ENCODE data around the gene LRRC61. TPM values are rescaled to one million over a fixed set of nuclear protein-coding genes. Genes with fewer than 3 reads are reported as not detected.

LRRC61 gene
- total and polyA plus RNA-seq, 10 donors: 4.2 to 21.7 (median 11.4) TPM

DNA sequence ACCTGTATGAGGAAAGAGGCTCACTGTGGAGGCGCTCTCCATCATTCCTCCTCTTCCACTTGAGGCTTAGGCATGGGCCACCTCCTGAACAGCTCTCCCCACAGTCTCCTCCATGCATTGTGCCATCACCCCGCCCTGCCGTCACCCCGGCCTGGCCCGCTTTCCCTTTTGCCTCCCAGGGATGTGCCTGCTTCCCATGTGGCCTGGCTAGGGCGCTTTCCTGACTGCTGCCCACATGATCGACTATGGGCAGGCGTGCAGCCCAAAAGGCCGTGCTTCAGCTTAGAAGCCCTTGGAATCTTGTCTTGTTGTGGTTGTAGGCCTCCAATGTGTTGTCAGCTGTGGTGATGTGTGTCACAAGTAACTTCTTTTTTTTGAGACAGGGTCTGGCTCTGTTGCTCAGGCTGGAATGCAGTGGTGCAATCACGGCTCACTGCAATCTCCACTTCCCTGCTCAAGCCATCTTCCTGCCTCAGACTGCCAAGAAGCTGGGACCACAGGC lies 2.0 kb downstream of the LRRC61 start:
- TF ChIP-seq, protein P1, sequence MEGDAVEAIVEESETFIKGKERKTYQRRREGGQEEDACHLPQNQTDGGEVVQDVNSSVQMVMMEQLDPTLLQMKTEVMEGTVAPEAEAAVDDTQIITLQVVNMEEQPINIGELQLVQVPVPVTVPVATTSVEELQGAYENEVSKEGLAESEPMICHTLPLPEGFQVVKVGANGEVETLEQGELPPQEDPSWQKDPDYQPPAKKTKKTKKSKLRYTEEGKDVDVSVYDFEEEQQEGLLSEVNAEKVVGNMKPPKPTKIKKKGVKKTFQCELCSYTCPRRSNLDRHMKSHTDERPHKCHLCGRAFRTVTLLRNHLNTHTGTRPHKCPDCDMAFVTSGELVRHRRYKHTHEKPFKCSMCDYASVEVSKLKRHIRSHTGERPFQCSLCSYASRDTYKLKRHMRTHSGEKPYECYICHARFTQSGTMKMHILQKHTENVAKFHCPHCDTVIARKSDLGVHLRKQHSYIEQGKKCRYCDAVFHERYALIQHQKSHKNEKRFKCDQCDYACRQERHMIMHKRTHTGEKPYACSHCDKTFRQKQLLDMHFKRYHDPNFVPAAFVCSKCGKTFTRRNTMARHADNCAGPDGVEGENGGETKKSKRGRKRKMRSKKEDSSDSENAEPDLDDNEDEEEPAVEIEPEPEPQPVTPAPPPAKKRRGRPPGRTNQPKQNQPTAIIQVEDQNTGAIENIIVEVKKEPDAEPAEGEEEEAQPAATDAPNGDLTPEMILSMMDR (IDR thresholded peaks at IDR 0.05 in 8 of 11, conservative IDR thresholded peaks at IDR 0.05 in 3 of 11): no peak
- no peak for TF ChIP-seq POLR2A (IDR thresholded peaks at IDR 0.05)
- TF ChIP-seq POLR2AphosphoS5 (IDR thresholded peaks at IDR 0.05): peak in 2 of 3 donors; percentile 35 to 46
- peak; percentile 80 for DNase-seq
- Histone ChIP-seq H3K4me1 (peaks cover 10 to 55% (median 38%) of the 10 kb centered on the region in 6 donors), H3K36me3 (peaks cover 0 to 48% (median 22%) of the 10 kb centered on the region in 6 donors), H3K27me3 (replicated peaks in 1 of 7) (peaks cover 0 to 4% (median 0%) of the 10 kb centered on the region in 7 donors), H3K9me3 (no peaks in the 10 kb centered on the region), H3K27ac (peak overlapping the region in 7 of 8 donors; percentile 58 to 95 (median 93)), H3K4me3 (peak overlapping the region in 1 of 8 donors; percentile 75)
- WGBS, 5 donors: 56 to 86% (median 74%) methylated on average over 10 of the region's 10 CpGs
- intact Hi-C loops (cut with DNase I; ENCODE audit: low total_unique reads): no loop called here

DNA sequence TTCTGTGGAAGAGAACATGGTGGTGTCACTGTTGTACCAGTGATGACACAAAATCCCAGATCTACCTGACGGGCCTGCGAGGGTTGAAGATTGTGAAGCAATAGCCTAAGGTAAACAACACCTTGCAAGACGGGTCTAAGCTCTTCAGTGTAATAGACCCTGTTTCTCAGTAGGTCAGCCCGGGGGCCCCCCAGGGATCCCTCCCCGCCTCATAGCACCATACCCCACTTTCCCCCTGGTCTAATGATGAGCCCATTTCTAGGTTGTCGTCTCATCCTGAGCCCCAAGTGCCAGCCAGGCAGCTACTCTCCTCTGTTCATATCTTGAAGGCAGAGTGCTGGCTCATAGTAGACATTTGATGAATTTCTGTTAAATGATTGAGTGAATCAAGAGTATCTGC lies 2.7 kb downstream of the LRRC61 start:
- Histone ChIP-seq H3K27ac (peak overlapping the region in 7 of 8 donors; percentile 58 to 95 (median 93)), H3K36me3 (peaks cover 0 to 55% (median 29%) of the 10 kb centered on the region in 6 donors), H3K4me1 (peaks cover 10 to 47% (median 37%) of the 10 kb centered on the region in 6 donors), H3K27me3 (replicated peaks in 1 of 7) (peaks cover 0 to 4% (median 0%) of the 10 kb centered on the region in 7 donors), H3K4me3 (no peak overlapping the region), H3K9me3 (no peaks in the 10 kb centered on the region)
- no peak for DNase-seq
- TF ChIP-seq POLR2A (IDR thresholded peaks at IDR 0.05) (no peak), POLR2AphosphoS5 (IDR thresholded peaks at IDR 0.05) (no peak)
- TF ChIP-seq, protein P1 (IDR thresholded peaks at IDR 0.05 in 8 of 11, conservative IDR thresholded peaks at IDR 0.05 in 3 of 11): no peak
- WGBS, 5 donors: 79 to 97% (median 93%) methylated on average over 6 of the region's 6 CpGs
- intact Hi-C loops (cut with DNase I; ENCODE audit: low total_unique reads): no loop called here

DNA sequence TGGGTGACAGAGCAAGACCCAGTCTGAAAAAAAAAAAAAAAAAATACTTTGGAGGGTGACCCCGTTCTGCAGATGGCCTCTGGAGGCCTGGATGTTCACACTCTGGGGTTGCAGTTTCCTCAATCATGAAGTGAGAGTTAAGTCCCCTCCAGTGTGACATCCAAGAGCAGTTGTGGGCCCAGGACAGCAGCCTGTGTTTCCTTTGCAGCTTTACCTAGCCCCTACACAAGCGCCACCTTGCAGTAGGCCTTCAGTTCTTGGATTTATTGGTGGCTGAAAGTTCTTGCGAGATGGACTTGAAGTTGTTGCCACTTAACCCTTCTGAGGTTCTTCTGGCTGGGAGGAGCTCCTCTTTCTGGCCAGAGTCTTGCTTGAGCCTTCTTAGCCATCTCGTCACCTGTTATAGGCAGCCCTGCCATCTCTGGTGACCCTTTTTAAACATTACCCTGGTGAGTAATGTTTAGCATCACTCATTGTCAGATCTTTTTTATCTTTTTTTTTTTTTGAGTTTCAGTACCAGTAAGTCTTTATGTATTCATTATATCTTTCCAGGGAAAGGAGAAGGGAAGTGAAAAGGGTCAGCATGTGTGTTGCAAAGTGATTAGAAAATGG lies 3.6 kb downstream of the LRRC61 start:
- Histone ChIP-seq H3K36me3 (peaks cover 0 to 62% (median 32%) of the 10 kb centered on the region in 6 donors), H3K27ac (no peak overlapping the region), H3K9me3 (no peaks in the 10 kb centered on the region), H3K27me3 (replicated peaks in 1 of 7) (peaks cover 0 to 4% (median 0%) of the 10 kb centered on the region in 7 donors), H3K4me3 (no peak overlapping the region), H3K4me1 (peaks cover 10 to 40% (median 34%) of the 10 kb centered on the region in 6 donors)
- 90 to 94% (median 91%) methylated on average over 4 of the region's 4 CpGs for WGBS, 5 donors
- no peak for DNase-seq
- no peak for TF ChIP-seq POLR2AphosphoS5 (IDR thresholded peaks at IDR 0.05)
- intact Hi-C loops (cut with DNase I; ENCODE audit: low total_unique reads): no loop called here

DNA sequence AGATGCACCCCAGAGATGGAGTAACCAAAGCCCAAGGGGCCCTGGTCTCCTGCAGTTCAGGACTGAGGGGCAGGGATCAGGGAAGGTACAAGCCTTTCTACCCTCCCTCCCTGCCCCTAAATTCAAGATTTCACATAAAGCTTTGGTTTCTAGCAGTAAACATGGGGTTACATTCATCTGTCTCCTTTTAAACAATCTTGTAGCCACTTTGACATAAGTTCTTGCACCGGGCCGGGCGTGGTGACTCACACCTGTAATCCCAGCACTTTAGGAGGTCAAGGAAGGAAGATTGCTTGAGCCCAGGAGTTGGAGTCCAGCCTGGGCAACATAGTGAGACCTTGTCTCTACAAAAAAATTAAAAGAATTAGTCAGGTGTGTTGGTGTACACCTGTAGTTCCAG lies 4.2 kb downstream of the LRRC61 start:
- H3K27ac ChIP-seq: no peak overlapping the region
- TF ChIP-seq POLR2A (IDR thresholded peaks at IDR 0.05) (no peak), POLR2AphosphoS5 (IDR thresholded peaks at IDR 0.05) (no peak)
- TF ChIP-seq, protein P1 (IDR thresholded peaks at IDR 0.05 in 8 of 11, conservative IDR thresholded peaks at IDR 0.05 in 3 of 11): no peak
- intact Hi-C loops (cut with DNase I; ENCODE audit: low total_unique reads): no loop called here
- H3K4me1 ChIP-seq: peaks cover 10 to 35% (median 29%) of the 10 kb centered on the region in 6 donors
- no peak overlapping the region for H3K4me3 ChIP-seq
- H3K9me3 ChIP-seq: no peaks in the 10 kb centered on the region
- WGBS, 5 donors: 91 to 97% (median 95%) methylated on average over 3 of the region's 3 CpGs
- peaks cover 0 to 67% (median 32%) of the 10 kb centered on the region in 6 donors for H3K36me3 ChIP-seq
- peaks cover 0 to 4% (median 0%) of the 10 kb centered on the region in 7 donors for H3K27me3 ChIP-seq (replicated peaks in 1 of 7)
- no peak for DNase-seq
